Neural cell (in vitro differentiated cells): ENCODE data around the gene EPC1.

ENCODE experiments used
- CTCF ChIP-seq: fragments of 450-650 bp; IDR thresholded peaks from 2 replicates; pipeline ENCODE4 v1.5.1; 2014; ENCODE audit warnings: antibody characterized with exemption, mild to moderate bottlenecking, moderate library complexity; ENCODE audit not compliant: poor library complexity, severe bottlenecking
- EZH2 ChIP-seq: fragments of 200-600, 300-800 bp; shearing (Covaris generic), sonication (generic); IDR thresholded peaks from 2 replicates; pipeline ENCODE4 v1.6.1; 2014; ENCODE audit warnings: antibody characterized with exemption, low read length, borderline replicate concordance, mild to moderate bottlenecking; ENCODE audit not compliant: insufficient read depth, poor library complexity, severe bottlenecking
- MXI1 ChIP-seq: fragments of 450-650 bp; conservative IDR thresholded peaks from 2 replicates; pipeline ENCODE4 v1.6.1; 2014; ENCODE audit warnings: antibody characterized with exemption, mild to moderate bottlenecking; ENCODE audit not compliant: poor library complexity, severe bottlenecking
- POLR2AphosphoS5 ChIP-seq: IDR thresholded peaks from 2 replicates; pipeline ENCODE4 v1.6.1; 2012
- RAD21 ChIP-seq: fragments of 450-650 bp; conservative IDR thresholded peaks from 2 replicates; pipeline ENCODE4 v1.6.1; 2014; ENCODE audit warnings: antibody characterized with exemption, mild to moderate bottlenecking, moderate library complexity
- SMC3 ChIP-seq: fragments of 450-650 bp; conservative IDR thresholded peaks from 2 replicates; pipeline ENCODE4 v1.6.1; 2014; ENCODE audit warnings: antibody characterized with exemption, mild to moderate bottlenecking, moderate library complexity; ENCODE audit not compliant: poor library complexity
- TAF1 ChIP-seq: IDR thresholded peaks from 2 replicates; pipeline ENCODE4 v1.6.1; 2012; ENCODE audit warnings: low read depth

- TF ChIP-seq CTCF (no peak), TAF1 (peak; percentile 94), RAD21 (no peak), POLR2AphosphoS5 (peak; percentile 88), SMC3 (peak; percentile 28), EZH2 (no peak), MXI1 (no peak)
These were observed at the start of gene EPC1 for GRCh38 chr10:32346551-32347362.
